Tibial artery (tissue), 4 donors: ENCODE results near the gene CCDC178.

Experiments used
- DNase-seq, 2 donors: peaks; one replicate each; pipeline ENCODE4 v3.0.0-alpha.2; 2019
- H3K27ac ChIP-seq, 2 donors: fragments of 200-600 bp; sonication (generic) in 1 of 2; 1 replicate in 1 of 2; 2 replicates in 1 of 2; pipeline ENCODE4 v1.5.1; 2018 to 2019; ENCODE audit warnings: mild to moderate bottlenecking in 1 of 2
- H3K27me3 ChIP-seq, 2 donors: fragments of 200-600 bp; sonication (generic) in 1 of 2; one replicate each; pipeline versions ENCODE4 v1.5.1 to v1.6.0; 2016 to 2019
- H3K36me3 ChIP-seq, 3 donors: fragments of 200-600 bp; sonication (generic) in 2 of 3; one replicate each; pipeline ENCODE4 v1.5.1; 2016 to 2019; ENCODE audit warnings: mild to moderate bottlenecking in 2 of 3
- H3K4me1 ChIP-seq, 4 donors: fragments of 200-600 bp; sonication (generic) in 2 of 4; 1 replicate in 3 of 4; 2 replicates in 1 of 4; pipeline ENCODE4 v1.5.1; 2016 to 2019
- H3K4me3 ChIP-seq, 2 donors: fragments of 200-600 bp; sonication (generic) in 1 of 2; 1 replicate in 1 of 2; 2 replicates in 1 of 2; pipeline ENCODE4 v1.5.1; 2018 to 2019; ENCODE audit warnings: mild to moderate bottlenecking in 2 of 2
- H3K9me3 ChIP-seq, 3 donors: fragments of 200-600 bp; sonication (generic) in 1 of 3; one replicate each; pipeline ENCODE4 v1.5.1; 2016 to 2019
- CTCF ChIP-seq, 2 experiments: fragments of 200-600 bp in 1 of 2; fragments of 450-650 bp in 1 of 2; IDR thresholded peaks; one replicate each; pipeline ENCODE4 v1.5.1; 2017 to 2019; ENCODE audit warnings: antibody characterized with exemption in 2 of 2, mild to moderate bottlenecking in 1 of 2, moderate library complexity in 1 of 2
- intact Hi-C: fragments of 100-400 bp; cut with DNase I; formaldehyde crosslinking; loops from one replicate; pipeline ENCODE4 v1.15.0; 2023; ENCODE audit warnings: low total_unique reads

Gene CCDC178

GRCh38 chr18:33375829-33376228 lies 64.7 kb downstream of the CCDC178 start:
- no peak for TF ChIP-seq CTCF (IDR thresholded peaks at IDR 0.05)
- no peak for DNase-seq
- intact Hi-C loops: no loop called here
- no peaks in the 10 kb centered on the region for H3K27me3 ChIP-seq
- no peaks in the 10 kb centered on the region for H3K4me1 ChIP-seq
- H3K36me3 ChIP-seq: no peaks in the 10 kb centered on the region
- H3K4me3 ChIP-seq: no peak overlapping the region
- H3K9me3 ChIP-seq: no peaks in the 10 kb centered on the region
- H3K27ac ChIP-seq: no peak overlapping the region

GRCh38 chr18:33372442-33372841 lies 68.1 kb downstream of the CCDC178 start:
- H3K4me1 ChIP-seq: no peaks in the 10 kb centered on the region
- intact Hi-C loops: no loop called here
- H3K27ac ChIP-seq: no peak overlapping the region
- DNase-seq: no peak
- no peak for TF ChIP-seq CTCF (IDR thresholded peaks at IDR 0.05)
- H3K27me3 ChIP-seq: no peaks in the 10 kb centered on the region
- H3K4me3 ChIP-seq: no peak overlapping the region
- no peaks in the 10 kb centered on the region for H3K9me3 ChIP-seq
- H3K36me3 ChIP-seq: no peaks in the 10 kb centered on the region

- no peaks in the 10 kb centered on the region for H3K9me3 ChIP-seq
- H3K27me3 ChIP-seq: no peaks in the 10 kb centered on the region
- TF ChIP-seq CTCF (IDR thresholded peaks at IDR 0.05): no peak
- no peak for DNase-seq
- intact Hi-C loops: no loop called here
- no peak overlapping the region for H3K27ac ChIP-seq
- H3K4me1 ChIP-seq: no peaks in the 10 kb centered on the region
- no peak overlapping the region for H3K4me3 ChIP-seq
- no peaks in the 10 kb centered on the region for H3K36me3 ChIP-seq
Observed at GRCh38 chr18:33369711-33370449, 70.6 kb downstream of the CCDC178 start.

- intact Hi-C loops: no loop called here
- no peaks in the 10 kb centered on the region for H3K9me3 ChIP-seq
- no peaks in the 10 kb centered on the region for H3K36me3 ChIP-seq
- H3K4me3 ChIP-seq: no peak overlapping the region
- H3K27ac ChIP-seq: no peak overlapping the region
- TF ChIP-seq CTCF (IDR thresholded peaks at IDR 0.05): no peak
- no peak for DNase-seq
- no peaks in the 10 kb centered on the region for H3K27me3 ChIP-seq
- no peaks in the 10 kb centered on the region for H3K4me1 ChIP-seq
Observed at GRCh38 chr18:33356735-33357134, 83.8 kb downstream of the CCDC178 start.

- Histone ChIP-seq H3K27me3 (no peaks in the 10 kb centered on the region), H3K36me3 (no peaks in the 10 kb centered on the region), H3K9me3 (no peaks in the 10 kb centered on the region), H3K27ac (no peak overlapping the region), H3K4me3 (no peak overlapping the region), H3K4me1 (no peaks in the 10 kb centered on the region)
- intact Hi-C loops: no loop called here
- no peak for TF ChIP-seq CTCF (IDR thresholded peaks at IDR 0.05)
- no peak for DNase-seq
Observed at GRCh38 chr18:33355756-33356155, 84.8 kb downstream of the CCDC178 start.

- Histone ChIP-seq H3K9me3 (no peaks in the 10 kb centered on the region), H3K27me3 (no peaks in the 10 kb centered on the region)
- intact Hi-C loops: no loop called here
Observed at GRCh38 chr18:33355263-33355662, 85.3 kb downstream of the CCDC178 start.

More at GRCh38 chr18:33355263-33355662, 85.3 kb downstream of the CCDC178 start:
- no peak overlapping the region for H3K27ac ChIP-seq
- no peak overlapping the region for H3K4me3 ChIP-seq
- TF ChIP-seq CTCF (IDR thresholded peaks at IDR 0.05): no peak
- no peaks in the 10 kb centered on the region for H3K36me3 ChIP-seq
- H3K4me1 ChIP-seq: no peaks in the 10 kb centered on the region
- no peak for DNase-seq
